ENCODE data around the gene PDZD2. TPM values are rescaled to one million over a fixed set of nuclear protein-coding genes. Genes with fewer than 3 reads are reported as not detected.

PDZD2 gene
- total RNA-seq, 3 donors from 2014 or later = 1.8 to 10.1 (median 2.1) TPM

- intact Hi-C loops (cut with DNase I, micrococcal nuclease) = no loop called here
- no peak for DNase-seq
- Histone ChIP-seq H3K36me3 (ENCODE audit: low read depth) (no peaks in the 10 kb centered on the region), H3K9me3 (no peaks in the 10 kb centered on the region), H3K4me1 (ENCODE audit: low read depth) (no peaks in the 10 kb centered on the region), H3K4me3 (no peak overlapping the region)
- TF ChIP-seq, protein P1, sequence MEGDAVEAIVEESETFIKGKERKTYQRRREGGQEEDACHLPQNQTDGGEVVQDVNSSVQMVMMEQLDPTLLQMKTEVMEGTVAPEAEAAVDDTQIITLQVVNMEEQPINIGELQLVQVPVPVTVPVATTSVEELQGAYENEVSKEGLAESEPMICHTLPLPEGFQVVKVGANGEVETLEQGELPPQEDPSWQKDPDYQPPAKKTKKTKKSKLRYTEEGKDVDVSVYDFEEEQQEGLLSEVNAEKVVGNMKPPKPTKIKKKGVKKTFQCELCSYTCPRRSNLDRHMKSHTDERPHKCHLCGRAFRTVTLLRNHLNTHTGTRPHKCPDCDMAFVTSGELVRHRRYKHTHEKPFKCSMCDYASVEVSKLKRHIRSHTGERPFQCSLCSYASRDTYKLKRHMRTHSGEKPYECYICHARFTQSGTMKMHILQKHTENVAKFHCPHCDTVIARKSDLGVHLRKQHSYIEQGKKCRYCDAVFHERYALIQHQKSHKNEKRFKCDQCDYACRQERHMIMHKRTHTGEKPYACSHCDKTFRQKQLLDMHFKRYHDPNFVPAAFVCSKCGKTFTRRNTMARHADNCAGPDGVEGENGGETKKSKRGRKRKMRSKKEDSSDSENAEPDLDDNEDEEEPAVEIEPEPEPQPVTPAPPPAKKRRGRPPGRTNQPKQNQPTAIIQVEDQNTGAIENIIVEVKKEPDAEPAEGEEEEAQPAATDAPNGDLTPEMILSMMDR (IDR thresholded peaks at IDR 0.05) = no peak
- no peak for ATAC-seq
These were observed 351.2 kb downstream of the PDZD2 start for GRCh38 chr5:31990081-31990650.

GRCh38 chr5:31990701-31991110, 351.8 kb downstream of the PDZD2 start:
- TF ChIP-seq, protein P1 (IDR thresholded peaks at IDR 0.05) = no peak
- intact Hi-C loops (cut with DNase I, micrococcal nuclease) = no loop called here
- Histone ChIP-seq H3K36me3 (ENCODE audit: low read depth) (no peaks in the 10 kb centered on the region), H3K4me3 (no peak overlapping the region), H3K9me3 (no peaks in the 10 kb centered on the region), H3K4me1 (ENCODE audit: low read depth) (no peaks in the 10 kb centered on the region)
- DNase-seq (no peak), ATAC-seq (no peak)

- Histone ChIP-seq H3K4me3 (no peak overlapping the region), H3K36me3 (ENCODE audit: low read depth) (no peaks in the 10 kb centered on the region), H3K4me1 (ENCODE audit: low read depth) (no peaks in the 10 kb centered on the region), H3K9me3 (no peaks in the 10 kb centered on the region)
- TF ChIP-seq, protein P1 (IDR thresholded peaks at IDR 0.05) = no peak
- DNase-seq (no peak), ATAC-seq (no peak)
- intact Hi-C loops (cut with DNase I, micrococcal nuclease) = no loop called here
These were observed 353.4 kb downstream of the PDZD2 start for GRCh38 chr5:31992377-31992776.

GRCh38 chr5:31993165-31993961, 354.4 kb downstream of the PDZD2 start:
- TF ChIP-seq, protein P1 (IDR thresholded peaks at IDR 0.05) = no peak
- no peak for ATAC-seq
- no peaks in the 10 kb centered on the region for H3K4me1 ChIP-seq (ENCODE audit: low read depth)
- H3K4me3 ChIP-seq = no peak overlapping the region
- intact Hi-C loops (cut with DNase I, micrococcal nuclease) = no loop called here
- H3K9me3 ChIP-seq = no peaks in the 10 kb centered on the region
- no peaks in the 10 kb centered on the region for H3K36me3 ChIP-seq (ENCODE audit: low read depth)
- no peak for DNase-seq

DNA sequence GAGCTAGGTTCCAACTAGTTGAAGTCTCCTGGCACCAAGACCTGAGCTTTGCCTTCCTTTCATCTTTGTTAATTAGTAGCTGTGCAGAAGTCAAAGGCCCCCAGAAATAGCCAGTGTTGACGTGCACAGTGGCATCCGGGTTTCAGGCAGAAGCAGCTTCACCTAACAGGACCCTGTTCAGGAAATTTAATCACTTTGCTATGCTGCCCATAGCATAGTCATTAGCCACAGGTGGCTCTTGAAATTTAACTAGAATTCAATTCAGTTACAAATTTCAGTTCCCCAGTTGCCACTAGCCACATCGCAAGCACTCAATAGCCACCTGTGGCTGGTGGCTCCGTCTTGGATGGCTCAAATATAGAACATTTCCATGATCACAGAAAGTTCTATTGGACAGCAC, 356.1 kb downstream of the PDZD2 start:
- no peak for DNase-seq
- no peak for ATAC-seq
- H3K36me3 ChIP-seq (ENCODE audit: low read depth) = no peaks in the 10 kb centered on the region
- H3K4me1 ChIP-seq (ENCODE audit: low read depth) = no peaks in the 10 kb centered on the region
- TF ChIP-seq, protein P1 (IDR thresholded peaks at IDR 0.05) = no peak
- intact Hi-C loops (cut with DNase I, micrococcal nuclease) = no loop called here
- H3K9me3 ChIP-seq = no peaks in the 10 kb centered on the region
- H3K4me3 ChIP-seq = no peak overlapping the region
